Measurements from ENCODE around the gene GRAMD4. TPM values are rescaled to one million over a fixed set of nuclear protein-coding genes. Genes with fewer than 3 reads are reported as not detected.

The GRAMD4 gene
- total and polyA plus RNA-seq, 10 of the 15 experiments (the other 5 are each of a cell fraction or from before 2014, with no cell fraction given), result 0.21 to 45.5 (median 10.6) TPM

GRCh38 chr22:46650078-46650810 lies 30.1 kb downstream of the GRAMD4 start (continued):
- no peak for TF ChIP-seq NFYA (IDR thresholded peaks at IDR 0.05; ENCODE audit: borderline replicate concordance, low read depth, low read length)

- H3K27me3 ChIP-seq (replicated peaks in 1 of 2; ENCODE audit: control insufficient read depth in 2 of 2, insufficient read depth in 2 of 2, low read length in 1 of 2), result no peaks in the 10 kb centered on the region
- H3K36me3 ChIP-seq (ENCODE audit: control insufficient read depth in 2 of 2, insufficient read depth in 2 of 2, low read length in 1 of 2), result peaks cover 0 to 2% of the 10 kb centered on the region in 2 experiments; a peak in 1 of 4 replicates
- RAD21 ChIA-PET (ENCODE audit: unreplicated experiment), result no interaction called here
- no peak overlapping the region for H3K9ac ChIP-seq (ENCODE audit: control insufficient read depth, insufficient read depth, low read length)
- no peak for ATAC-seq
- H3K4me1 ChIP-seq (ENCODE audit: control insufficient read depth, insufficient read depth, low read length), result peaks cover 7% of the 10 kb centered on the region
- intact Hi-C loops (cut with micrococcal nuclease; ENCODE audit: unreplicated experiment), result no loop called here
- H3K27ac ChIP-seq (ENCODE audit: control insufficient read depth, insufficient read depth), result no peak overlapping the region
- CTCF ChIA-PET, result no interaction called here
- FAIRE-seq, result no peak
- no peaks in the 10 kb centered on the region for H3K79me2 ChIP-seq (ENCODE audit: control insufficient read depth, insufficient read depth, low read length)
- no peak overlapping the region for H3K4me2 ChIP-seq (ENCODE audit: control insufficient read depth, insufficient read depth)
- no peaks in the 10 kb centered on the region for H3K9me3 ChIP-seq (replicated peaks; ENCODE audit: control insufficient read depth, insufficient read depth, low read length)
- whole genome bisulfite sequencing (ENCODE audit: insufficient coverage, insufficient replicate concordance, low lambda C conversion rate, missing lambda C conversion rate), result 76% methylated on average over 14 of the region's 16 CpGs
- DNase-seq (ENCODE audit: low read depth, low spot score), result no peak
- no peak overlapping the region for H2AFZ ChIP-seq (ENCODE audit: control insufficient read depth, low read depth, low read length)
- H3K4me3 ChIP-seq, result no peak overlapping the region
- in situ Hi-C loops (cut with MboI), result no loop called here
- POLR2A ChIA-PET, result no interaction called here
- SMC1A ChIA-PET (ENCODE audit: uncharacterized antibody, unreplicated experiment), result no interaction called here
- BruUV-seq (replicated peaks), result no TSS peak
- no peaks in the 10 kb centered on the region for H4K20me1 ChIP-seq (ENCODE audit: control insufficient read depth, insufficient read depth)
- TF ChIP-seq REST (IDR thresholded peaks at IDR 0.05; ENCODE audit: low read depth, low read length), result no peak
- TF ChIP-seq ZNF622 (IDR thresholded peaks at IDR 0.05), result no peak
- TF ChIP-seq SMC3 (IDR thresholded peaks at IDR 0.05; ENCODE audit: borderline replicate concordance, low read length), result no peak
- no peak for TF ChIP-seq RAD21 (IDR thresholded peaks at IDR 0.05; ENCODE audit: insufficient read depth, low read depth, low read length)
- no peak for TF ChIP-seq KLF5 (IDR thresholded peaks at IDR 0.05; ENCODE audit: partially characterized antibody)
- TF ChIP-seq CHD2 (IDR thresholded peaks at IDR 0.05; ENCODE audit: borderline replicate concordance, low read depth, low read length), result no peak
- no peak for TF ChIP-seq E4F1 (IDR thresholded peaks at IDR 0.05; ENCODE audit: borderline replicate concordance, partially characterized antibody)
- TF ChIP-seq FOXK2 (IDR thresholded peaks at IDR 0.05), result no peak
- TF ChIP-seq SUPT20H (IDR thresholded peaks at IDR 0.05; ENCODE audit: borderline replicate concordance, control insufficient read depth, low read depth, low read length), result no peak
- TF ChIP-seq TCF3 (IDR thresholded peaks at IDR 0.05; ENCODE audit: borderline replicate concordance, insufficient read depth, low read depth, low read length), result no peak
- no peak for TF ChIP-seq GATAD2B (conservative IDR thresholded peaks at IDR 0.05; ENCODE audit: low read depth)
- TF ChIP-seq ZBED1 (IDR thresholded peaks at IDR 0.05; ENCODE audit: borderline replicate concordance), result no peak
- no peak for TF ChIP-seq PML (IDR thresholded peaks at IDR 0.05; ENCODE audit: low read length)
Observed at GRCh38 chr22:46651316-46651715, 31.1 kb downstream of the GRAMD4 start.
